Mesothelial cell of epicardium (in vitro differentiated cells): Measurements from ENCODE around the gene C15orf62. TPM values are rescaled to one million over a fixed set of nuclear protein-coding genes. Genes with fewer than 3 reads are reported as not detected.

Experiments used
- DNase-seq, 2 experiments: peaks; one replicate each; pipeline ENCODE4 v3.0.0; 2021; ENCODE audit warnings: low spot score in 2 of 2; ENCODE audit not compliant: unreplicated experiment in 2 of 2
- H3K27ac Mint-ChIP-seq: 2 replicates; pipeline ENCODE4 v1.8.0; 2021; ENCODE audit warnings: mixed read lengths
- H3K27me3 Mint-ChIP-seq: 2 replicates; pipeline ENCODE4 v1.8.0; 2021; ENCODE audit warnings: low read depth, mixed read lengths
- H3K36me3 Mint-ChIP-seq: 2 replicates; pipeline ENCODE4 v1.8.0; 2021; ENCODE audit warnings: mixed read lengths
- H3K4me1 Mint-ChIP-seq: 2 replicates; pipeline ENCODE4 v1.8.0; 2021; ENCODE audit warnings: mixed read lengths
- H3K4me3 Mint-ChIP-seq: 2 replicates; pipeline ENCODE4 v1.8.0; 2021; ENCODE audit warnings: mild to moderate bottlenecking, moderate library complexity, mixed read lengths
- H3K9me3 Mint-ChIP-seq: 2 replicates; pipeline ENCODE4 v1.8.0; 2021; ENCODE audit warnings: mixed read lengths
- CTCF ChIP-seq: fragments of 200-600 bp; sonication (generic); IDR thresholded peaks from one replicate; pipeline ENCODE4 v1.5.0; 2021; ENCODE audit warnings: antibody characterized with exemption; ENCODE audit not compliant: unreplicated experiment
- total RNA-seq: library from RNA; stranded (reverse); gene quantifications from 3 replicates; pipeline ENCODE4 v1.2.1, GENCODE V29; 2021

C15orf62 gene
- total RNA-seq, 1 donor from 2014 or later = 0.47 TPM

GRCh38 chr15:40815042-40815698, 45.4 kb downstream of the C15orf62 start:
- H3K9me3 Mint-ChIP-seq = no peaks in the 10 kb centered on the region
- DNase-seq = no peak
- TF ChIP-seq CTCF = no peak
- peaks cover 10% of the 10 kb centered on the region for H3K4me1 Mint-ChIP-seq
- peaks cover 12% of the 10 kb centered on the region for H3K36me3 Mint-ChIP-seq
- peak overlapping the region; percentile 18 for H3K27ac Mint-ChIP-seq
- no peaks in the 10 kb centered on the region for H3K27me3 Mint-ChIP-seq
- H3K4me3 Mint-ChIP-seq = no peak overlapping the region

GRCh38 chr15:40819048-40819447, 49.3 kb downstream of the C15orf62 start:
- H3K4me3 Mint-ChIP-seq = no peak overlapping the region

GRCh38 chr15:40821195-40821594, 51.4 kb downstream of the C15orf62 start:
- Mint-ChIP-seq H3K4me3 (no peak overlapping the region), H3K36me3 (no peaks in the 10 kb centered on the region), H3K27me3 (no peaks in the 10 kb centered on the region), H3K4me1 (peaks cover 13% of the 10 kb centered on the region), H3K27ac (no peak overlapping the region), H3K9me3 (no peaks in the 10 kb centered on the region)
- DNase-seq = no peak
- TF ChIP-seq CTCF = no peak

More at GRCh38 chr15:40819048-40819447, 49.3 kb downstream of the C15orf62 start:
- no peak for TF ChIP-seq CTCF
- no peak for DNase-seq
- H3K27ac Mint-ChIP-seq = no peak overlapping the region
- no peaks in the 10 kb centered on the region for H3K9me3 Mint-ChIP-seq
- peaks cover 10% of the 10 kb centered on the region for H3K4me1 Mint-ChIP-seq
- no peaks in the 10 kb centered on the region for H3K27me3 Mint-ChIP-seq
- peaks cover 6% of the 10 kb centered on the region for H3K36me3 Mint-ChIP-seq

Other genes starting within 250 kb of the C15orf62 start
- gene CCDC32, start 204.9 kb upstream of the C15orf62 start, total RNA-seq = 27.2 to 30.1 TPM (median 28.8 TPM) in 3 replicates
- gene RPUSD2, start 200.7 kb upstream of the C15orf62 start, total RNA-seq = 11.9 to 14.5 TPM (median 13.0 TPM) in 3 replicates
- 7.4 to 9.3 TPM (median 8.8 TPM) in 3 replicates for gene KNL1, start 175.7 kb upstream of the C15orf62 start, total RNA-seq
- 8.2 to 9.3 TPM (median 8.3 TPM) in 3 replicates for gene RAD51, start 74.8 kb upstream of the C15orf62 start, total RNA-seq
- gene RMDN3, start 14.7 kb upstream of the C15orf62 start, total RNA-seq = 25.1 to 29.3 TPM (median 26.9 TPM) in 3 replicates
- 12.6 to 15.8 TPM (median 14.4 TPM) in 3 replicates for gene GCHFR, start 5.9 kb upstream of the C15orf62 start, total RNA-seq
- gene ZFYVE19, start 37.1 kb downstream of the C15orf62 start, total RNA-seq = 20.9 to 24.4 TPM (median 24.2 TPM) in 3 replicates
- gene DNAJC17, start 37.5 kb downstream of the C15orf62 start, total RNA-seq = 36.4 to 44.3 TPM (median 41.2 TPM) in 3 replicates
- 0.63 to 1.7 TPM (median 1.2 TPM) in 3 replicates for gene PPP1R14D, start 58.7 kb downstream of the C15orf62 start, total RNA-seq
- gene SPINT1, start 74.1 kb downstream of the C15orf62 start, total RNA-seq = 141 to 152 TPM (median 147 TPM) in 3 replicates
- gene RHOV, start 104.3 kb downstream of the C15orf62 start, total RNA-seq = 3.4 to 4.4 TPM (median 3.4 TPM) in 3 replicates
- gene VPS18, start 124.5 kb downstream of the C15orf62 start, total RNA-seq = 30.1 to 31.2 TPM (median 30.5 TPM) in 3 replicates
- gene DLL4, start 159.4 kb downstream of the C15orf62 start, total RNA-seq = 0.20 to 0.31 TPM (median 0.24 TPM) in 3 replicates
- gene CHAC1, start 183.5 kb downstream of the C15orf62 start, total RNA-seq = 2.7 to 3.2 TPM (median 3.1 TPM) in 3 replicates